ENCODE measurements around the gene LIMD2. TPM values are rescaled to one million over a fixed set of nuclear protein-coding genes. Genes with fewer than 3 reads are reported as not detected.

The LIMD2 gene
- total and polyA plus RNA-seq, 2 of the 8 experiments (the other 6 are each of a cell fraction or from before 2014, with no cell fraction given), result 72.0 to 77.2 TPM

- FAIRE-seq, result no peak
- H3K36me3 ChIP-seq (ENCODE audit: control insufficient read depth in 2 of 4, insufficient read depth in 4 of 4, low read length in 3 of 4), result peaks cover 3 to 15% (median 5%) of the 10 kb centered on the region in 4 experiments; a peak in 5 of 8 replicates
- H3K79me2 ChIP-seq (ENCODE audit: control insufficient read depth in 1 of 2, insufficient read depth in 2 of 2, low read length in 2 of 2), result no peaks in the 10 kb centered on the region
- no peak overlapping the region for H3K4me3 ChIP-seq (ENCODE audit: extremely low read depth in 1 of 4, insufficient read depth in 2 of 4, low read depth in 3 of 4, low read length in 4 of 4)
- H2AFZ ChIP-seq (ENCODE audit: low read length), result no peak overlapping the region
- ChIA-PET POLR2A (ENCODE audit: partially characterized antibody) (interaction anchor here (0.7 to 2.3 kb wide), 6 partner anchors 9 to 98 kb away, joined by 3 to 9 read pairs (median 4); partner anchors contain the start of genes CCDC47 and DDX42), CTCF (ENCODE audit: partially characterized antibody) (interaction anchor here (0.7 to 7.3 kb wide), 18 partner anchors 9 to 292 kb away, joined by 3 to 65 read pairs (median 4); no protein-coding TSS in a partner anchor)
- H3K18ac ChIP-seq (ENCODE audit: extremely low read depth, low read length), result no peak overlapping the region
- no peak overlapping the region for H4K8ac ChIP-seq (ENCODE audit: extremely low read depth, insufficient read depth, low read length)
- H3K23ac ChIP-seq (ENCODE audit: insufficient read length), result no peak overlapping the region
- H3K4me2 ChIP-seq (ENCODE audit: insufficient read depth in 1 of 2, low read depth in 2 of 2, low read length in 2 of 2), result no peak overlapping the region
- H4K91ac ChIP-seq (replicated peaks; ENCODE audit: insufficient read length, low read length), result no peak overlapping the region
- H4K5ac ChIP-seq (ENCODE audit: insufficient read length, low read depth, low read length), result no peak overlapping the region
- peaks cover 3 to 6% of the 10 kb centered on the region in 2 experiments for H4K20me1 ChIP-seq (replicated peaks in 1 of 2; ENCODE audit: control insufficient read depth in 1 of 2, insufficient read depth in 2 of 2, low read length in 2 of 2)
- H3K9me3 ChIP-seq (ENCODE audit: insufficient read depth in 2 of 2, low read depth in 1 of 2, low read length in 1 of 2), result no peaks in the 10 kb centered on the region
- no peak overlapping the region for H2BK120ac ChIP-seq (replicated peaks; ENCODE audit: low read depth, low read length)
- no peak overlapping the region for H3K9ac ChIP-seq (replicated peaks in 1 of 4; ENCODE audit: extremely low read depth in 1 of 4, low read depth in 3 of 4, low read length in 3 of 4)
- H3K4ac ChIP-seq (replicated peaks; ENCODE audit: insufficient read length, low read depth, low read length), result no peak overlapping the region
- no peak for TF ChIP-seq PHF8 (conservative IDR thresholded peaks at IDR 0.05; ENCODE audit: low read depth, low read length)
- peak; percentile 68; the same call in 1 of the 2 replicates for TF ChIP-seq POLR2AphosphoS5 (IDR thresholded peaks at IDR 0.05; ENCODE audit: low read depth, low read length)
- no peak for TF ChIP-seq CHD2 (IDR thresholded peaks at IDR 0.05; ENCODE audit: low read length)
- peak in 1 of 2 experiments; percentile 22; a peak in 1 of 3 replicates for TF ChIP-seq POLR2A (IDR thresholded peaks at IDR 0.05; ENCODE audit: control extremely low read depth in 1 of 2, low read depth in 2 of 2, low read length in 2 of 2)
- no peak for TF ChIP-seq SUZ12 (IDR thresholded peaks at IDR 0.05; ENCODE audit: low read length)
- TF ChIP-seq EZH2 (IDR thresholded peaks at IDR 0.05; ENCODE audit: low read depth, low read length, severe bottlenecking), result no peak
- H2BK15ac ChIP-seq (ENCODE audit: low read length), result no peak overlapping the region
- H2BK12ac ChIP-seq (ENCODE audit: low read depth, low read length), result no peak overlapping the region
- 77% methylated on average over 12 of the region's 12 CpGs; no CpG with 5 or more reads in 1 of the 2 experiments for WGBS, 2 experiments (ENCODE audit: extremely low coverage in 1 of 2, insufficient coverage in 1 of 2, insufficient read length in 1 of 2, insufficient replicate concordance in 2 of 2, low coverage in 1 of 2, low lambda C conversion rate in 2 of 2, missing lambda C conversion rate in 1 of 2)
- DNase-seq (ENCODE audit: low read depth in 1 of 2, low spot score in 2 of 2), result no peak
- H2BK20ac ChIP-seq (ENCODE audit: low read length), result no peak overlapping the region
- no peak overlapping the region for H3K14ac ChIP-seq (ENCODE audit: insufficient read length)
- peaks cover 0 to 19% (median 7%) of the 10 kb centered on the region in 4 experiments; a peak in 5 of 7 replicates for H3K4me1 ChIP-seq (replicated peaks in 1 of 4; ENCODE audit: control insufficient read depth in 3 of 4, insufficient read depth in 4 of 4, low read length in 3 of 4)
- H3K23me2 ChIP-seq (ENCODE audit: low read depth, low read length), result peaks cover 7% of the 10 kb centered on the region; the same call in 1 of the 2 replicates
- no peak overlapping the region for H3K56ac ChIP-seq (replicated peaks; ENCODE audit: insufficient read length, low read depth, low read length)
- no peak overlapping the region for H2AK5ac ChIP-seq (ENCODE audit: low read depth, low read length)
- no peak overlapping the region; the same call in 1 of the 2 replicates for H3K27ac ChIP-seq (ENCODE audit: low read depth, low read length)
- H3K27me3 ChIP-seq (replicated peaks in 1 of 4; ENCODE audit: control insufficient read depth in 3 of 4, extremely low read depth in 1 of 4, insufficient read depth in 3 of 4, low read length in 3 of 4), result no peaks in the 10 kb centered on the region
- no peak overlapping the region for H2BK5ac ChIP-seq (ENCODE audit: low read depth, low read length)
- no peaks in the 10 kb centered on the region for H3K79me1 ChIP-seq (ENCODE audit: low read depth, low read length)
These were observed 5.5 kb downstream of the LIMD2 start for GRCh38 chr17:63694229-63694949.
